GM23338 (cell line): ENCODE results near the gene TMEM114.

ENCODE experiments used
- CREB1 ChIP-seq: fragments of 250-450 bp; sonication (Bioruptor Pico); IDR thresholded peaks from 2 replicates; pipeline ENCODE4 v1.5.0; 2020; ENCODE audit warnings: low read depth, mild to moderate bottlenecking, moderate library complexity
- CTCF ChIP-seq, 2 experiments: fragments of 200-600 bp in 1 of 2; sonication (generic) in 1 of 2; conservative IDR thresholded peaks; 2 replicates each; pipeline versions ENCODE4 v1.5.1 to v1.6.1; 2016 to 2017; ENCODE audit warnings: antibody characterized with exemption in 2 of 2, low read depth in 2 of 2, mild to moderate bottlenecking in 2 of 2, moderate library complexity in 1 of 2
- ETS1 ChIP-seq: IDR thresholded peaks from 2 replicates; pipeline ENCODE4 v1.6.1; 2016; ENCODE audit warnings: antibody characterized with exemption
- EZH2 ChIP-seq: fragments of 200-600 bp; sonication (generic); IDR thresholded peaks from one replicate; pipeline ENCODE4 v1.8.0; 2017; ENCODE audit warnings: antibody characterized with exemption, mild to moderate bottlenecking, low read depth; ENCODE audit not compliant: unreplicated experiment
- EZH2phosphoT487 ChIP-seq: fragments of 200-600 bp; sonication (generic); IDR thresholded peaks from one replicate; pipeline ENCODE4 v1.8.1; 2018; ENCODE audit warnings: antibody characterized with exemption; ENCODE audit not compliant: unreplicated experiment
- JUNB ChIP-seq: IDR thresholded peaks from one replicate; pipeline ENCODE4 v1.6.1; 2016; ENCODE audit warnings: antibody characterized with exemption; ENCODE audit not compliant: unreplicated experiment
- POLR2AphosphoS5 ChIP-seq: IDR thresholded peaks from 2 replicates; pipeline ENCODE4 v1.6.1; 2016; ENCODE audit warnings: antibody characterized with exemption, low read depth
- STAT1 ChIP-seq: IDR thresholded peaks from one replicate; pipeline ENCODE4 v1.6.1; 2016; ENCODE audit warnings: antibody characterized with exemption; ENCODE audit not compliant: unreplicated experiment
- ZNF331 ChIP-seq: fragments of 250-450 bp; sonication (Bioruptor Pico); IDR thresholded peaks from 2 replicates; pipeline ENCODE4 v1.5.0; 2020; ENCODE audit warnings: low read depth, mild to moderate bottlenecking, moderate library complexity
- TF ChIP-seq, protein P1 (sequence below): IDR thresholded peaks from one replicate; pipeline ENCODE4 v1.6.1; 2018; ENCODE audit warnings: antibody characterized with exemption; ENCODE audit not compliant: unreplicated experiment
- TF ChIP-seq, protein P2 (sequence below): fragments of 250-450 bp; sonication (Bioruptor Pico); IDR thresholded peaks from 2 replicates; pipeline ENCODE4 v1.5.0; 2020; ENCODE audit warnings: mild to moderate bottlenecking, moderate library complexity

- TF ChIP-seq POLR2AphosphoS5 (peak; percentile 32; the same call in 1 of the 2 replicates), CTCF (conservative IDR thresholded peaks at IDR 0.05; ENCODE audit: low read depth in 2 of 2) (no peak), CREB1 (CRISPR knock-in tag) (no peak), ETS1 (no peak), STAT1 (no peak), EZH2 (no peak), EZH2phosphoT487 (no peak), JUNB (no peak), ZNF331 (CRISPR knock-in tag) (no peak)
- TF ChIP-seq, protein P1, sequence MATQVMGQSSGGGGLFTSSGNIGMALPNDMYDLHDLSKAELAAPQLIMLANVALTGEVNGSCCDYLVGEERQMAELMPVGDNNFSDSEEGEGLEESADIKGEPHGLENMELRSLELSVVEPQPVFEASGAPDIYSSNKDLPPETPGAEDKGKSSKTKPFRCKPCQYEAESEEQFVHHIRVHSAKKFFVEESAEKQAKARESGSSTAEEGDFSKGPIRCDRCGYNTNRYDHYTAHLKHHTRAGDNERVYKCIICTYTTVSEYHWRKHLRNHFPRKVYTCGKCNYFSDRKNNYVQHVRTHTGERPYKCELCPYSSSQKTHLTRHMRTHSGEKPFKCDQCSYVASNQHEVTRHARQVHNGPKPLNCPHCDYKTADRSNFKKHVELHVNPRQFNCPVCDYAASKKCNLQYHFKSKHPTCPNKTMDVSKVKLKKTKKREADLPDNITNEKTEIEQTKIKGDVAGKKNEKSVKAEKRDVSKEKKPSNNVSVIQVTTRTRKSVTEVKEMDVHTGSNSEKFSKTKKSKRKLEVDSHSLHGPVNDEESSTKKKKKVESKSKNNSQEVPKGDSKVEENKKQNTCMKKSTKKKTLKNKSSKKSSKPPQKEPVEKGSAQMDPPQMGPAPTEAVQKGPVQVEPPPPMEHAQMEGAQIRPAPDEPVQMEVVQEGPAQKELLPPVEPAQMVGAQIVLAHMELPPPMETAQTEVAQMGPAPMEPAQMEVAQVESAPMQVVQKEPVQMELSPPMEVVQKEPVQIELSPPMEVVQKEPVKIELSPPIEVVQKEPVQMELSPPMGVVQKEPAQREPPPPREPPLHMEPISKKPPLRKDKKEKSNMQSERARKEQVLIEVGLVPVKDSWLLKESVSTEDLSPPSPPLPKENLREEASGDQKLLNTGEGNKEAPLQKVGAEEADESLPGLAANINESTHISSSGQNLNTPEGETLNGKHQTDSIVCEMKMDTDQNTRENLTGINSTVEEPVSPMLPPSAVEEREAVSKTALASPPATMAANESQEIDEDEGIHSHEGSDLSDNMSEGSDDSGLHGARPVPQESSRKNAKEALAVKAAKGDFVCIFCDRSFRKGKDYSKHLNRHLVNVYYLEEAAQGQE = no peak
- TF ChIP-seq, protein P2, sequence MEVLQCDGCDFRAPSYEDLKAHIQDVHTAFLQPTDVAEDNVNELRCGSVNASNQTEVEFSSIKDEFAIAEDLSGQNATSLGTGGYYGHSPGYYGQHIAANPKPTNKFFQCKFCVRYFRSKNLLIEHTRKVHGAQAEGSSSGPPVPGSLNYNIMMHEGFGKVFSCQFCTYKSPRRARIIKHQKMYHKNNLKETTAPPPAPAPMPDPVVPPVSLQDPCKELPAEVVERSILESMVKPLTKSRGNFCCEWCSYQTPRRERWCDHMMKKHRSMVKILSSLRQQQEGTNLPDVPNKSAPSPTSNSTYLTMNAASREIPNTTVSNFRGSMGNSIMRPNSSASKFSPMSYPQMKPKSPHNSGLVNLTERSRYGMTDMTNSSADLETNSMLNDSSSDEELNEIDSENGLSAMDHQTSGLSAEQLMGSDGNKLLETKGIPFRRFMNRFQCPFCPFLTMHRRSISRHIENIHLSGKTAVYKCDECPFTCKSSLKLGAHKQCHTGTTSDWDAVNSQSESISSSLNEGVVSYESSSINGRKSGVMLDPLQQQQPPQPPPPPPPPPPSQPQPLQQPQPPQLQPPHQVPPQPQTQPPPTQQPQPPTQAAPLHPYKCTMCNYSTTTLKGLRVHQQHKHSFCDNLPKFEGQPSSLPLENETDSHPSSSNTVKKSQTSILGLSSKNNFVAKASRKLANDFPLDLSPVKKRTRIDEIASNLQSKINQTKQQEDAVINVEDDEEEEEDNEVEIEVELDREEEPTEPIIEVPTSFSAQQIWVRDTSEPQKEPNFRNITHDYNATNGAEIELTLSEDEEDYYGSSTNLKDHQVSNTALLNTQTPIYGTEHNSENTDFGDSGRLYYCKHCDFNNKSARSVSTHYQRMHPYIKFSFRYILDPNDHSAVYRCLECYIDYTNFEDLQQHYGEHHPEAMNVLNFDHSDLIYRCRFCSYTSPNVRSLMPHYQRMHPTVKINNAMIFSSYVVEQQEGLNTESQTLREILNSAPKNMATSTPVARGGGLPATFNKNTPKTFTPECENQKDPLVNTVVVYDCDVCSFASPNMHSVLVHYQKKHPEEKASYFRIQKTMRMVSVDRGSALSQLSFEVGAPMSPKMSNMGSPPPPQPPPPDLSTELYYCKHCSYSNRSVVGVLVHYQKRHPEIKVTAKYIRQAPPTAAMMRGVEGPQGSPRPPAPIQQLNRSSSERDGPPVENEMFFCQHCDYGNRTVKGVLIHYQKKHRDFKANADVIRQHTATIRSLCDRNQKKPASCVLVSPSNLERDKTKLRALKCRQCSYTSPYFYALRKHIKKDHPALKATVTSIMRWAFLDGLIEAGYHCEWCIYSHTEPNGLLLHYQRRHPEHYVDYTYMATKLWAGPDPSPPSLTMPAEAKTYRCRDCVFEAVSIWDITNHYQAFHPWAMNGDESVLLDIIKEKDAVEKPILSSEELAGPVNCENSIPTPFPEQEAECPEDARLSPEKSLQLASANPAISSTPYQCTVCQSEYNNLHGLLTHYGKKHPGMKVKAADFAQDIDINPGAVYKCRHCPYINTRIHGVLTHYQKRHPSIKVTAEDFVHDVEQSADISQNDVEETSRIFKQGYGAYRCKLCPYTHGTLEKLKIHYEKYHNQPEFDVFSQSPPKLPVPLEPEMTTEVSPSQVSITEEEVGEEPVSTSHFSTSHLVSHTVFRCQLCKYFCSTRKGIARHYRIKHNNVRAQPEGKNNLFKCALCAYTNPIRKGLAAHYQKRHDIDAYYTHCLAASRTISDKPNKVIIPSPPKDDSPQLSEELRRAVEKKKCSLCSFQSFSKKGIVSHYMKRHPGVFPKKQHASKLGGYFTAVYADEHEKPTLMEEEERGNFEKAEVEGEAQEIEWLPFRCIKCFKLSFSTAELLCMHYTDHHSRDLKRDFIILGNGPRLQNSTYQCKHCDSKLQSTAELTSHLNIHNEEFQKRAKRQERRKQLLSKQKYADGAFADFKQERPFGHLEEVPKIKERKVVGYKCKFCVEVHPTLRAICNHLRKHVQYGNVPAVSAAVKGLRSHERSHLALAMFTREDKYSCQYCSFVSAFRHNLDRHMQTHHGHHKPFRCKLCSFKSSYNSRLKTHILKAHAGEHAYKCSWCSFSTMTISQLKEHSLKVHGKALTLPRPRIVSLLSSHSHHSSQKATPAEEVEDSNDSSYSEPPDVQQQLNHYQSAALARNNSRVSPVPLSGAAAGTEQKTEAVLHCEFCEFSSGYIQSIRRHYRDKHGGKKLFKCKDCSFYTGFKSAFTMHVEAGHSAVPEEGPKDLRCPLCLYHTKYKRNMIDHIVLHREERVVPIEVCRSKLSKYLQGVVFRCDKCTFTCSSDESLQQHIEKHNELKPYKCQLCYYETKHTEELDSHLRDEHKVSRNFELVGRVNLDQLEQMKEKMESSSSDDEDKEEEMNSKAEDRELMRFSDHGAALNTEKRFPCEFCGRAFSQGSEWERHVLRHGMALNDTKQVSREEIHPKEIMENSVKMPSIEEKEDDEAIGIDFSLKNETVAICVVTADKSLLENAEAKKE (CRISPR knock-in tag) = no peak
Observed at GRCh38 chr16:8589900-8590688, at the start of gene TMEM114.
